Measurements from ENCODE around the gene S100A13. TPM values are rescaled to one million over a fixed set of nuclear protein-coding genes. Genes with fewer than 3 reads are reported as not detected.
A peak's percentile ranks its signal among the peaks of the same experiment; 100 is the strongest.

S100A13 gene
- total RNA-seq, 1 donor from 2014 or later = 44.5 TPM

DNA sequence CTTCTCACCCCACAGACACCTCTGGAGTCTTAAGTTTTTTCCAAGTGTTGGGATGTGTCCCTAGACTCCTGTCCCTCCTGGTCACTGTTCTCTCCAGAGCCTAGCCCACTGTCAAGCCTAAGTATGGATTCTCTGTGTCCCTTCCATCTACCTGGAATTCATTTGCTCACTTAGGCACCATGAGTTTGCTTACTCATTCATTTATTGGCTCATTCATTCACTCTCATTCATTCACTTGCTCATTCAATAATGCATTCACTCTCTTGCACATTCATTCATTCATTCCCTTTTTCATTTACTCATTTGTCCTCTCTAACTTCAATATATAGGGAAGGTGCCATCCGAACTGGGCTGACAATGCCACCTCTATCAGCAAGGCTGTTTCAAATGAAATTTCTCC, 15.9 kb downstream of the S100A13 start:
- DNase-seq (ENCODE audit: low read depth) (peak; percentile 77), FAIRE-seq (peak; percentile 47)

DNA sequence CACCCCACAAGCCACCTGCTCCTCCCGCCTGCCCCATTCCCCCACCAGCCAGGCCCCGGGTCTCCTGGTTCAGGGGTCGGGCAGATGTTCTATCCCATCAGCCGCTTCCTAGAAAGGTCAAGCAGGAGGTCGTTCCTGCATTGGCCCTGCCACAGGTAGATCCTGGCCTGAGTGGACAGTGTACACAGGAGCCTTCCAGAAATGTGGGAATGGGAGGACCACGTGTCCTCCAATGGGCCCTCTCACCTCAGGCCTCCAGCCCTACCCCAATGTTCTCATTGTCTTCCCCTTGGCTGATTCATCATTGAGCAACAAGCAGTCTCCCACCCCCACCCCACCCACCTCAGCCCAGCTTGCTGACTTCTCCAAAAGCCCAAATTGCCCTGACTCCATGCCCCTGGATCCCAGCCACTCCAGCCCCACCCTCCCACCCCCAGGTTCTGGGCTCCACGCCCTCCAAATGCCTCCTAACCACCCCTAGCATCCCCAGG, 16.4 kb downstream of the S100A13 start:
- DNase-seq (ENCODE audit: low read depth) (peak; percentile 89), FAIRE-seq (no peak)
- Histone ChIP-seq H3K4me3 (ENCODE audit: low read depth, low read length) (peak overlapping the region; percentile 88), H3K36me3 (ENCODE audit: control insufficient read depth, insufficient read depth, low read length) (peaks cover 36% of the 10 kb centered on the region), H3K27me3 (ENCODE audit: control insufficient read depth, insufficient read depth, low read length) (no peaks in the 10 kb centered on the region)
- TF ChIP-seq, protein P1, sequence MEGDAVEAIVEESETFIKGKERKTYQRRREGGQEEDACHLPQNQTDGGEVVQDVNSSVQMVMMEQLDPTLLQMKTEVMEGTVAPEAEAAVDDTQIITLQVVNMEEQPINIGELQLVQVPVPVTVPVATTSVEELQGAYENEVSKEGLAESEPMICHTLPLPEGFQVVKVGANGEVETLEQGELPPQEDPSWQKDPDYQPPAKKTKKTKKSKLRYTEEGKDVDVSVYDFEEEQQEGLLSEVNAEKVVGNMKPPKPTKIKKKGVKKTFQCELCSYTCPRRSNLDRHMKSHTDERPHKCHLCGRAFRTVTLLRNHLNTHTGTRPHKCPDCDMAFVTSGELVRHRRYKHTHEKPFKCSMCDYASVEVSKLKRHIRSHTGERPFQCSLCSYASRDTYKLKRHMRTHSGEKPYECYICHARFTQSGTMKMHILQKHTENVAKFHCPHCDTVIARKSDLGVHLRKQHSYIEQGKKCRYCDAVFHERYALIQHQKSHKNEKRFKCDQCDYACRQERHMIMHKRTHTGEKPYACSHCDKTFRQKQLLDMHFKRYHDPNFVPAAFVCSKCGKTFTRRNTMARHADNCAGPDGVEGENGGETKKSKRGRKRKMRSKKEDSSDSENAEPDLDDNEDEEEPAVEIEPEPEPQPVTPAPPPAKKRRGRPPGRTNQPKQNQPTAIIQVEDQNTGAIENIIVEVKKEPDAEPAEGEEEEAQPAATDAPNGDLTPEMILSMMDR (IDR thresholded peaks at IDR 0.05; ENCODE audit: insufficient read depth, low read length, severe bottlenecking) = no peak

More for the DNA sequence above, 15.9 kb downstream of the S100A13 start:
- TF ChIP-seq, protein P1 (IDR thresholded peaks at IDR 0.05; ENCODE audit: insufficient read depth, low read length, severe bottlenecking) = no peak
- Histone ChIP-seq H3K36me3 (ENCODE audit: control insufficient read depth, insufficient read depth, low read length) (peaks cover 33% of the 10 kb centered on the region), H3K4me3 (ENCODE audit: low read depth, low read length) (peak overlapping the region; percentile 88), H3K27me3 (ENCODE audit: control insufficient read depth, insufficient read depth, low read length) (no peaks in the 10 kb centered on the region)

DNA sequence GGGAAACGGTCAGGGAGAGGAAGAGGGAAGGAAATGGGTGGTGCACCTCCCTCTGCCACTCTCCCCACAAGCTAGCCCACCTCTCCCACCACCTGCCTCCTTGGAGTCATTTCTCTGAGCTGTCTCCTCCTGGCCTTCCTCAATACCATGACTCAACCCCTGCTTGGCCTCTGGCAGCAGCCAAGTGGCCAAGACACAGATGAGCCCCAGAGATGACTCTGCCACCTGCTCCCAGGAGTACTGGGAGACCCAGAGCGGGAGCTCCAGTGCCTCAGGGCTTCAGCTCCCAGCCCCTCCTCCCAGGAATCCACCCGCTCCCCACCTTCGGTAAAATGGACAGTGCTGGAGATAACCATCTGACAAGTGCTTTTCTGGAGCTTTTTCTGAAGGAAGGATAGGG, 17.0 kb downstream of the S100A13 start:
- FAIRE-seq (no peak), DNase-seq (ENCODE audit: low read depth) (peak; percentile 75)
- TF ChIP-seq, protein P1 (IDR thresholded peaks at IDR 0.05; ENCODE audit: insufficient read depth, low read length, severe bottlenecking) = no peak
- peak overlapping the region; percentile 88 for H3K4me3 ChIP-seq (ENCODE audit: low read depth, low read length)
- no peaks in the 10 kb centered on the region for H3K27me3 ChIP-seq (ENCODE audit: control insufficient read depth, insufficient read depth, low read length)
- peaks cover 37% of the 10 kb centered on the region for H3K36me3 ChIP-seq (ENCODE audit: control insufficient read depth, insufficient read depth, low read length)

DNA sequence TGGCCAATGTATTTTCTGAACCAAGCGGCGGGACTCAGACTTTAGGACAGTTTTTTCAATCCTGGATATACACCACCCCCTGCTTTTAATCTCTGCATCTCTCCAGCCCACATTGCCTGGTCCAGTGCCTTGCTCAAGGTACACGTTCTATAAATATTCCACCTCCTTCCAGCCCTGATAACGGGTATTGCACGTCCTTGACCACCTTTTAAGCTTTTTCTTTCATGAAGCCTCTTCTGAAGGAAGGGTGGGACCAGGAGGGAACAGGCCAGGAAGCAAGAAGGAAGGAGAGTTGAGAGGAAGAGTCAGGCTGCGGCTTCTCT, 17.8 kb downstream of the S100A13 start:
- FAIRE-seq = no peak
- no peaks in the 10 kb centered on the region for H3K27me3 ChIP-seq (ENCODE audit: control insufficient read depth, insufficient read depth, low read length)
- TF ChIP-seq, protein P1 (IDR thresholded peaks at IDR 0.05; ENCODE audit: insufficient read depth, low read length, severe bottlenecking) = no peak
- peak overlapping the region; percentile 88 for H3K4me3 ChIP-seq (ENCODE audit: low read depth, low read length)
- no peak for DNase-seq (ENCODE audit: low read depth)
- H3K36me3 ChIP-seq (ENCODE audit: control insufficient read depth, insufficient read depth, low read length) = peaks cover 31% of the 10 kb centered on the region

DNA sequence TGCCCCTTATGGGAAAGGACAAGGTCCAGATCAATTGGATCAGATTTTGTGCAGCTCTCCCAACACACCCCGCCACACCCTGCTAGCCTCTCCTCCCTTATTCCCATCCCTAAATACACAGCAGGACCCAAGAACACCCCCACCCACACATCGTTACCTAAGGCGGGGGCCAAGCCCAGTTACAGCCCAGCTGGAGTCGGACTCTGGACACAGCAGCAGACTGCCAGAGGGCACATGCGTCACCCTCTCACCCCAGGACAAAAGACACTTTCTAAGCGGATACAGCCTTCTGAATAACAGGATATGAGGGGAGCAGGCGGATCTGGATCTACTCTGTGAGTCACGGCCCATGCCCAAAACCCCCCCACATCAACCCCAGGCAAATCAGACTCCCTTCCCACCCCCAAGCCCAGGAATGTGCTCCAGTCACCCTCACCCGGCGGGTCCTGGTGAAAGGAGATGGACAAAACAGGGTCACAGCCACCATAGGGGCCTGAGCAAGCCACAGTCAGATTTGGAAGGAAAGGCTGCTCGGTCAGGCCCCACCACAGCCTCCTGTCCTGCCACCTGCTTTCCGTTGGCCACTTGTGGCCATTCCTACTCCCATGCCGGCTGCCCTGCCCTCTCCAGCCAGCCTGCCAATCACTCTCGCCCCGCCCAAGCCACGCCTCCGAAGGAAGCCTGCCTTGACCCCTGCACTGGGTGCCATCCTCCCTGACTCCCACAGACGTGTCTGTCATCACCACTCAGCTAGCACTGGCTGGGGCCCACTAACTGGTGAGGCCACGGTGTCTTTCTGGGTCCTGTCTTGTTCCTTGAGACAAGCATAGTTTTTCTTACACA, 18.3 kb downstream of the S100A13 start:
- H3K36me3 ChIP-seq (ENCODE audit: control insufficient read depth, insufficient read depth, low read length) = peaks cover 31% of the 10 kb centered on the region
- FAIRE-seq = no peak

More for the DNA sequence above, 18.3 kb downstream of the S100A13 start:
- Histone ChIP-seq H3K4me3 (ENCODE audit: low read depth, low read length) (peak overlapping the region; percentile 88), H3K27me3 (ENCODE audit: control insufficient read depth, insufficient read depth, low read length) (no peaks in the 10 kb centered on the region)
- DNase-seq (ENCODE audit: low read depth) = peak; percentile 98
- TF ChIP-seq, protein P1 (IDR thresholded peaks at IDR 0.05; ENCODE audit: insufficient read depth, low read length, severe bottlenecking) = no peak
